GM12801 (cell line): ENCODE data around the gene COL4A2.

Experiments used
- TF ChIP-seq, protein P1 (sequence below): IDR thresholded peaks from one replicate; pipeline ENCODE4 v1.5.1; 2011; ENCODE audit warnings: control low read depth; ENCODE audit not compliant: insufficient read length; ENCODE audit errors: extremely low read depth

Gene COL4A2

GRCh38 chr13:110474713-110475112 is 167.6 kb downstream of the COL4A2 start:
- TF ChIP-seq, protein P1, sequence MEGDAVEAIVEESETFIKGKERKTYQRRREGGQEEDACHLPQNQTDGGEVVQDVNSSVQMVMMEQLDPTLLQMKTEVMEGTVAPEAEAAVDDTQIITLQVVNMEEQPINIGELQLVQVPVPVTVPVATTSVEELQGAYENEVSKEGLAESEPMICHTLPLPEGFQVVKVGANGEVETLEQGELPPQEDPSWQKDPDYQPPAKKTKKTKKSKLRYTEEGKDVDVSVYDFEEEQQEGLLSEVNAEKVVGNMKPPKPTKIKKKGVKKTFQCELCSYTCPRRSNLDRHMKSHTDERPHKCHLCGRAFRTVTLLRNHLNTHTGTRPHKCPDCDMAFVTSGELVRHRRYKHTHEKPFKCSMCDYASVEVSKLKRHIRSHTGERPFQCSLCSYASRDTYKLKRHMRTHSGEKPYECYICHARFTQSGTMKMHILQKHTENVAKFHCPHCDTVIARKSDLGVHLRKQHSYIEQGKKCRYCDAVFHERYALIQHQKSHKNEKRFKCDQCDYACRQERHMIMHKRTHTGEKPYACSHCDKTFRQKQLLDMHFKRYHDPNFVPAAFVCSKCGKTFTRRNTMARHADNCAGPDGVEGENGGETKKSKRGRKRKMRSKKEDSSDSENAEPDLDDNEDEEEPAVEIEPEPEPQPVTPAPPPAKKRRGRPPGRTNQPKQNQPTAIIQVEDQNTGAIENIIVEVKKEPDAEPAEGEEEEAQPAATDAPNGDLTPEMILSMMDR: no peak

DNA sequence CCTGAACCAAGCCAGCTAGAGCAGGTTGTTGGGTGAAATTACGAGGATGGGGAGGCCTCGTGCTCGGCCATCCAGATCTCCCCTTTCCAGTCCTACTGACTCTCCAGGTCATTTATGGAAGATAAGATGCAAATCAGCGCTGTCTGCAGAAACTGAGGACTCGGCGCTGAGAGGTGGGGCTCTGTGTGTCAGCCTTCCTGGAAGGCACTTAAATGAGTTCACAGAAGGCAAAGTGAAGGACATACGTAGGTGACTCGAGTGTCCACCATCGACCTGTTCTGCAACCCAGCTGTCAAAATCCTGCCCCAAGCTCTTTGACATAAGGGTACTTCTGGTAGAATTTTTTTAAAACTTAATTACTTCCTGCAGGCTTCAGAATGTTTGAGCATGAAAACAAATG is 168.0 kb downstream of the COL4A2 start:
- TF ChIP-seq, protein P1: no peak

GRCh38 chr13:110475550-110476219 is 168.6 kb downstream of the COL4A2 start:
- TF ChIP-seq, protein P1: no peak

DNA sequence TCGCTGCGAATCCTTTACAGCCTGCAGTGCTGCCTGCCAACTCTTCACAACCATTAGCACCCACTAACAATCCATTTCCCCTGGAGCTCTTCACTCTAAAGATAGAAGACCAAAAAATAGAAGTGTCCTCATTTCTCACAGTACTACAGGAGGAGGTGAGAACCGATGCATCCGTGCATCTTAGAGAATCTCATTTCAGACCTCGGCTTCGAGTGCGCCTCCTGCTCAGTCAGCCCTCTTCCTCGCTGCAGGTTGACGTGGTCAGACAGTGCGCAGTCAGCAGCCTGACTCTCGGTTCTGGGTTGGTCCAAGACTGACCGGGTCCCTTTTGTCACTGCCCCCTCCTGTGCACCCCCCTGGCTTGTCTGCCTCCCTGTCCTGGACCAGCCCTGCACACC is 169.1 kb downstream of the COL4A2 start:
- TF ChIP-seq, protein P1: no peak

DNA sequence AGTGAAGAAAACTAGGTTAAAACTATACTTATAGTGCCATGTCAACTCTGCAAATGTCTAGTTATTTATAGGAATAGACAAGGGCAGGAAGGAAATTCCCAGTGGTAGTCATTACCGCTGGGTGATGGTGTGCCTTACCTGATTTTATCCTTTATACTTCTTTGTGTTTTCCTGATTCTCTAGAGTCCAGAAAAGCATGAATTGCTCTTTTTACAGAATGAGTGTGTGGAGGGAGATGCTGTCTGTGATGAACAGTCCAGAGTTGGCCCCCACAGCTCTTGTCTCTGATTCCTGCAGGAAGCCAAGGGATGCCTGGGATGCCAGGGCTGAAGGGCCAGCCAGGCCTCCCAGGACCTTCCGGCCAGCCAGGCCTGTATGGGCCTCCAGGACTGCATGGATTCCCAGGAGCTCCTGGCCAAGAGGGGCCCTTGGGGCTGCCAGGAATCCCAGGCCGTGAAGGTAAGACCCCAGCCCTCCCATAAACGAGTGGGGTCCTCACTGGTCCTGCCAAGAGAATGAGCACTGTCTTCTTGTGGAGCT is 170.7 kb downstream of the COL4A2 start:
- TF ChIP-seq, protein P1: no peak

- TF ChIP-seq, protein P1: no peak
Measured at GRCh38 chr13:110478405-110479214, 171.5 kb downstream of the COL4A2 start.

GRCh38 chr13:110479215-110479545 is 172.1 kb downstream of the COL4A2 start:
- TF ChIP-seq, protein P1: no peak
